ENCODE results near the gene TASP1.

The TASP1 gene

DNA sequence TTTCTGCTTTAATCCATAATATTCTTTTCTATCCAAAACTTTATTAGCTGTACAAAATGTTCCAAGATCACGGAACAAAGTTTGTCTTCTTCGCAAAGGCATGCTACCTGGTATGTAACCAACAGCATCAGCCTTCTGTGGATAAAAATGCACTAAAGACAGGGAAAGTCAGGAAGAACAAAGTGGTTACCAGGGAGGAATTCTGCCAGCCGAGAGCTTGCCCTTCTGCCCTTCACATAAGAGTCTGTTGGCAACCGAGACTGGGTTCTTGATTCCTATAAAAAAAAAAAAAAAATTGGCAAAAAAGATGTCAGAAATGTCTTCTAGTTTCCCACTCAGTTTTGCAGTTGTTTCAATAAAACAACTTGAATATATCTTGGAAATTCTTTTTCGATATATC lies 58.0 kb downstream of the TASP1 start:
- no peak overlapping the region for H3K27ac Mint-ChIP-seq
- H3K4me3 Mint-ChIP-seq, result no peak overlapping the region
- H3K4me1 Mint-ChIP-seq (ENCODE audit: low read depth), result no peaks in the 10 kb centered on the region
- no peaks in the 10 kb centered on the region for H3K27me3 Mint-ChIP-seq (ENCODE audit: low read depth)
- peaks cover 11% of the 10 kb centered on the region for H3K36me3 Mint-ChIP-seq (ENCODE audit: low read depth)
- DNase-seq (ENCODE audit: low spot score), result no peak
- peaks cover 8% of the 10 kb centered on the region for H3K9me3 Mint-ChIP-seq

DNA sequence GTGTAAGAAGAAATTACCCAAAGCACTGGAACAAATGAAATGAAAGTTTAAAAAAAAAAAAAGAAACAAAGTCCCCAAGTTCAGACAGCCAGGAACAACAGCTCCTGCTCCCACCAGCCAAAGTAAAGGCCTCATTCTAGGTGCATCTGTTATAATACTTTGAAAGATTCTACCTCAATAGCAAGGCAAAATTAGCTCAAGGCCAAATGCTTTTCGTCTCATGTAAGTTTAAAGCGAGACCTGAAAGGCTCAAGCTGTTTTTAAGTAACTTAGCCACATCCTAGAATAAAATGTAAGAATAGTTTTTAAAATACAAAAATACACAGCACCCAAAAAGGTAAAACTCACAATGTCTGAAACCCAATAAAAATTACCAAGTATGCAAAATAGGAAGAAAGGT lies 64.7 kb downstream of the TASP1 start:
- H3K27me3 Mint-ChIP-seq (ENCODE audit: low read depth), result no peaks in the 10 kb centered on the region
- H3K36me3 Mint-ChIP-seq (ENCODE audit: low read depth), result peaks cover 4% of the 10 kb centered on the region
- H3K4me1 Mint-ChIP-seq (ENCODE audit: low read depth), result no peaks in the 10 kb centered on the region
- no peak overlapping the region for H3K27ac Mint-ChIP-seq
- peaks cover 3% of the 10 kb centered on the region for H3K9me3 Mint-ChIP-seq
- no peak for DNase-seq (ENCODE audit: low spot score)
- H3K4me3 Mint-ChIP-seq, result no peak overlapping the region

DNA sequence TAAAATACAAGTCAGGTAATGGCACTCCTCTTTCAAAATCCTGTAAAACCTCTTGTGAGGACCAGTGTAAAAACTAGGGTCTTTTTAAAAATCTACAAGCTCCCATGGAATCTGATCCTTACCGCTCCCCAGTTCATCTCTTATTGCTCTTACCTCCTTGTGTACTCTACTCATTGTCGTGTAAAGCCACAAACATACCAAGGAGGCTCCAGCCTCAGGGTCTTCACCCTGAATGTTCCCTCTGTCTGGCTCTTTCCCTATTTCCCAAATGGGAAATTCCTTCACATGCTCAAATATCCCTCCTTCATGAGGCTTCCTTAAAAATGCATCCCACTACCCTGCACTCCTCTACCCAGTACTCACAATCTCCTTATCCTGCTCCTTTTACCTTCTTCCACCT lies 67.1 kb downstream of the TASP1 start:
- Mint-ChIP-seq H3K27ac (no peak overlapping the region), H3K4me3 (no peak overlapping the region), H3K36me3 (ENCODE audit: low read depth) (peaks cover 7% of the 10 kb centered on the region), H3K9me3 (peaks cover 3% of the 10 kb centered on the region), H3K4me1 (ENCODE audit: low read depth) (no peaks in the 10 kb centered on the region), H3K27me3 (ENCODE audit: low read depth) (no peaks in the 10 kb centered on the region)
- DNase-seq (ENCODE audit: low spot score), result no peak

DNA sequence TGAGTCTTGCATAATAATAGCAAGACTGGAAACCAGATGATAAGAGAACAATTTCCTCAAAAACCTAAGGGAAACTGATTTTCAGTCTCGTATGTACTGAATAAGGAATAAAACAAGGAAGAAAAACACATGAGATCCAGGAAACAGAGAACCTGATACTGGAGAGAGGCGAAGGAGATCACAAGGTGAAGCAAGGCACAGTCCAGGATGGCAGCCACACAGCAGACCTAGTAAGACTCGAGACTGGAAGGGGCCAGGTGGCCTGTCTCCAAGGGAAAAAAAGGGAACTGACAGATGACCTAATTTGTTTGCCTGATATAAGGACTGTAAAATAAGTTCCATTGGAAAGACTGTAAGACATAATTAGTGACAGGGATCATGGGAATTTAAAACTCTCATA lies 71.1 kb downstream of the TASP1 start:
- no peak for DNase-seq (ENCODE audit: low spot score)
- no peaks in the 10 kb centered on the region for H3K4me1 Mint-ChIP-seq (ENCODE audit: low read depth)
- H3K27me3 Mint-ChIP-seq (ENCODE audit: low read depth), result no peaks in the 10 kb centered on the region
- peaks cover 6% of the 10 kb centered on the region for H3K36me3 Mint-ChIP-seq (ENCODE audit: low read depth)
- no peak overlapping the region for H3K4me3 Mint-ChIP-seq
- H3K9me3 Mint-ChIP-seq, result no peaks in the 10 kb centered on the region
- no peak overlapping the region for H3K27ac Mint-ChIP-seq

DNA sequence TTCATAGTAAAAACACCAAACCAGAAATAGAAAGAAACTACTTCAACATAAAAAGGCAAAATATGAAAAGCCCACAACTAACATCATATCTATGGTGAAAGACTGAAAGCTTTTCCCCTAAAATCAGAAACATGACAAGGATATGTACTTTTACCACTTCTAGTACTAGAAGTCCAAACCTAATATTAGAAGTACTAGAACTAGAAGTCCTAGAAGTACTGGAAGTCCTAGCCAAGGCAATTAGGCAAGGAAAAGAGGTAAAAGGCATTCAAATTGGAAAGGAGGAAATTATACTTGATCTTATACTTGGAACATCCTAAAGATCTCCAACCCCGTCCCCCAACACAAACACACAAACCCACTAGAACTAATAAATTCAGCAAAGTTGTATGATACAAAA lies 74.9 kb downstream of the TASP1 start:
- Mint-ChIP-seq H3K4me1 (ENCODE audit: low read depth) (no peaks in the 10 kb centered on the region), H3K27ac (no peak overlapping the region), H3K4me3 (no peak overlapping the region), H3K36me3 (ENCODE audit: low read depth) (peaks cover 7% of the 10 kb centered on the region), H3K9me3 (no peaks in the 10 kb centered on the region), H3K27me3 (ENCODE audit: low read depth) (no peaks in the 10 kb centered on the region)
- no peak for DNase-seq (ENCODE audit: low spot score)

DNA sequence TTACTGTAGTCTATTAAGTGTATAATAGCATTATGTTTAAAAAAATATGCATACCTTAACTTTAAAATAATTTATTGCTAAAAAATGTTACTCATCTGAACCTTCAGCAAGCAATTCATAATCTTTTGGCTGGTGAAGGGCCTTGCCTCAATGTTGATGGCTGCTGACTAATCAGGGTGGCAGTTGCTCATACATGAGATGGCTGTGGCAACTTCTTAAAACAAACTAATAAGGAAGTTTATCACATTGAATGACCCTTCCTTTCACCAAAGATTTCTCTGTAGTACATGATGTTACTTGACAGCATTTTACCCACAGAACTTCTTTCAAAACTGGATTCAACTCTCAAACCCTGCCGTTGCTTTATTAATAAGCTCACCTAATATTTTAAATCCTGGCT lies 84.0 kb downstream of the TASP1 start:
- Mint-ChIP-seq H3K9me3 (no peaks in the 10 kb centered on the region), H3K4me1 (ENCODE audit: low read depth) (no peaks in the 10 kb centered on the region), H3K36me3 (ENCODE audit: low read depth) (peaks cover 6% of the 10 kb centered on the region), H3K4me3 (no peak overlapping the region), H3K27me3 (ENCODE audit: low read depth) (no peaks in the 10 kb centered on the region), H3K27ac (no peak overlapping the region)
- no peak for DNase-seq (ENCODE audit: low spot score)

DNA sequence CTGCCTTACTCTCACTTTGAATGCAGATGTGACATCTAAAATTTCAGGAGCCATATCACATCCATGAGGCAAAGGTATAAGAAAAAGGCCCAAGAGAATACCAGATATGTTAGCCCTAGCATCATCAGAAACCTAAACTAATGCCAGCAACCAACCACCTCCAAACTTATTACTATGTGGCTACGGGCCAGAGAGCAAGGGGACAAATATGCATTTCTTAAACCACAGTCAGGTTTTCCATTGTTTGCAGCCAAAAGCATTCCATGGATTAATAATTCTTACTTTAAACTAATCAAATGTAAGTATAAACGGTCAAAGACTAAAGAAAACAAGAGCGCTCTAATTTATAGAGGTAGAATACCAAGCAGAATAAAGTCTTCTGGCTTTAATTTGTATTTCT lies 84.7 kb downstream of the TASP1 start:
- Mint-ChIP-seq H3K4me1 (ENCODE audit: low read depth) (no peaks in the 10 kb centered on the region), H3K9me3 (no peaks in the 10 kb centered on the region), H3K36me3 (ENCODE audit: low read depth) (peaks cover 6% of the 10 kb centered on the region), H3K4me3 (no peak overlapping the region), H3K27ac (no peak overlapping the region), H3K27me3 (ENCODE audit: low read depth) (no peaks in the 10 kb centered on the region)
- DNase-seq (ENCODE audit: low spot score), result no peak

DNA sequence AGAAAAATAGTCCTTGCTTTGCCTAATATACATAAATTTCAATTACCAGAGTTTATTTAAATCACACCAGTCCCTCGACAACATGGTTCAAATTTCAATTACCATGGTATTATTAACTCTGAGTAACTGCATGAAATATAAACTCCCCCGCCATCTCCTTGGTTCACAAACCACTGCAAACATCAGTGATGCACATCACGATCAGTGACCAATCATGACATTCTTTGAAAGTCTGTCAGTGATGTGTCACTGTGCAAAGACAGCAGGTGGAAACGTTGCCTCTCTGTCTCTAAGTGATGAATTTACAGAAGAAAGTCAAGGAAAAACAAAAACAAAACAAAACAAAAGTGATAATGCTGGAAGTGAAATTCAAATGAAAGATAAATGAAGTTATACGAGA lies 86.7 kb downstream of the TASP1 start:
- no peak overlapping the region for H3K4me3 Mint-ChIP-seq
- DNase-seq (ENCODE audit: low spot score), result no peak

DNA sequence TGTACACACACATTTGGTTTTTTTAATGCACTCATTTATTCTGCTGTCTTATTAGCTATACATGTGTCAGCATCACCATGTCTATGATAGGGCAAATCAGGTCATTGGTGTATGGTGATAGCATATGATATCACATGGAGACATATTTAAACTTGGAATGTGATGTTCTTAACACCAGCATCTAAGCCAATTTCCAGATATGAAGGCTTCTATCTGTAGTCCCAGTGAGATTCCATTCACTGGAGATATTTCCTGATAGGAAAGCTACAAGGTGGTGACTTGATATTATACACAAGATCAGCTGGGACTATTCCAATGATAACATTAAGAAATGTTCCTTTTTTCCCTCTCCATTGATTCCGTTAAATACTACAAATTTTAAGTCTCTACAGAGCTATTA lies 89.3 kb downstream of the TASP1 start:
- H3K9me3 Mint-ChIP-seq, result no peaks in the 10 kb centered on the region
- H3K4me3 Mint-ChIP-seq, result no peak overlapping the region
- no peaks in the 10 kb centered on the region for H3K36me3 Mint-ChIP-seq (ENCODE audit: low read depth)
- no peak for DNase-seq (ENCODE audit: low spot score)
- no peak overlapping the region for H3K27ac Mint-ChIP-seq
- peaks cover 3% of the 10 kb centered on the region for H3K4me1 Mint-ChIP-seq (ENCODE audit: low read depth)
- no peaks in the 10 kb centered on the region for H3K27me3 Mint-ChIP-seq (ENCODE audit: low read depth)

More for the DNA sequence above, 86.7 kb downstream of the TASP1 start:
- Mint-ChIP-seq H3K27ac (no peak overlapping the region), H3K36me3 (ENCODE audit: low read depth) (peaks cover 5% of the 10 kb centered on the region), H3K4me1 (ENCODE audit: low read depth) (no peaks in the 10 kb centered on the region), H3K27me3 (ENCODE audit: low read depth) (no peaks in the 10 kb centered on the region), H3K9me3 (no peaks in the 10 kb centered on the region)

DNA sequence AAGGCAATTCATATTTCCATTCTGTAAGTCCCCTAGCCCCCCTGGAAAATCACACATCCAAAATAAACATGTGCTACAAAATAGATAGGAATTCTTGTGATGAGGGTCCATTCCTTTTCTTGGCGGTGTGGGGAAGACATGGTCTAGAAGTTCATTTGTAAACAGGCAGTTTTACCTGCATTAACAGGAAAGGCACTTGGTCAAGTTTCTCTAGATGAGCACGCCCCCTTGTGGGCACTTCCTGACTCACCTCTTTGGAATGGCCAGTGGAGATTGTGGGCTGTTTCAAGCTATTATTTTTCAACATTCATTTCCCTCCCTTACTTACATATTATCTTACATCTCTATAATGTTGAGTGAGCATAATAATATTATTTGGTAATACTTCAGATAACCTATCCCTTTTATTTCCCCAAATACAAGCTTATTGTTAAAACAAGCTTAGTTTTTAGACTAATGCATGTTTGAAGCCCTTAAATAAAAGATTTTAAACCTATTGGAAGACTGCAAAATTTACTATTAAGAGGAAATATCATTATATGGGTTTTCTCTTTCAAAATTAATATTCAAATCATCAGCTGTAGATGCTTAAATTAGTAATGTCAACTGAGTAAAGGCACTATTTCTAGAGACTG lies 92.1 kb downstream of the TASP1 start:
- Mint-ChIP-seq H3K27ac (no peak overlapping the region), H3K9me3 (no peaks in the 10 kb centered on the region), H3K36me3 (ENCODE audit: low read depth) (no peaks in the 10 kb centered on the region), H3K4me3 (no peak overlapping the region), H3K27me3 (ENCODE audit: low read depth) (no peaks in the 10 kb centered on the region), H3K4me1 (ENCODE audit: low read depth) (peaks cover 3% of the 10 kb centered on the region)
- DNase-seq (ENCODE audit: low spot score), result peak; percentile 60

DNA sequence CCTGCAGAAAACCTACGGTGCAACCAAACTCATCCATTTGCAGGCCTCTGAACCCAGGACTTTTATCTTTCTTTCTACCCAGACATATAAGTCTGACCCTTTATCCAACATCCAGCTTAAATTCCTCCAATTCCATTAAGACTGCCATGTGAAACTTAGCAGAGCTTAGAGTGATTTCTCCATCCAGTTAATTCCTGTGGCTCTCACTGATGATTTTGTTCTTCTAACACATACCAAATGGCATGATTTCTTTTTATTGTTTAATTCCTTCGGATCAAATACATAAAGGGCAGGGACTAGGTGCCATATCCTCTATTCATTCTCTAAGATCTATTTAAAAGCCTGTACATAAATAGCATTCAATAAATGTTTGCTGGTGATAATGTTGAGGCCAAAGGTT lies 92.9 kb downstream of the TASP1 start:
- H3K9me3 Mint-ChIP-seq, result no peaks in the 10 kb centered on the region
- H3K4me1 Mint-ChIP-seq (ENCODE audit: low read depth), result peaks cover 3% of the 10 kb centered on the region
- H3K27me3 Mint-ChIP-seq (ENCODE audit: low read depth), result no peaks in the 10 kb centered on the region
- DNase-seq (ENCODE audit: low spot score), result no peak
- no peak overlapping the region for H3K27ac Mint-ChIP-seq
- H3K36me3 Mint-ChIP-seq (ENCODE audit: low read depth), result no peaks in the 10 kb centered on the region
- no peak overlapping the region for H3K4me3 Mint-ChIP-seq

DNA sequence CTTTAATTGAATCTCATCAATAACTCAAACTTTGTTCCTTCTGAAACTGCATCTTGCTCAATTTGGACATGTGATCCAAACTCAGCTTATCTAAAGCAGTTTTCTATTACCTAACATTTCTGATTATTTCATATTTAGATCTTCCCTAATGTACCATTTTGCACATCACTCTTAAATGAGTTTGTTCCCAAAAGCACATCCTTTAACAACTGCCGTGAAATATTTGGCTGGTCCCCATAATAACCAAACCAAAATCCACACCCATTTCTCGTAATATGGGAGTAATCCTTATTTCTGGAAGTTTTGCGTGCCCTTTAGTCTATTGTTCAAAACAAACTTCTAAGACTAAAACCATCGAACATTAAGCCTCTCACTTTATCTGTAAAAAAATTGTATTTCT lies 94.9 kb downstream of the TASP1 start:
- Mint-ChIP-seq H3K36me3 (ENCODE audit: low read depth) (no peaks in the 10 kb centered on the region), H3K27me3 (ENCODE audit: low read depth) (no peaks in the 10 kb centered on the region), H3K27ac (no peak overlapping the region), H3K4me3 (no peak overlapping the region), H3K9me3 (no peaks in the 10 kb centered on the region), H3K4me1 (ENCODE audit: low read depth) (peaks cover 3% of the 10 kb centered on the region)
- no peak for DNase-seq (ENCODE audit: low spot score)

DNA sequence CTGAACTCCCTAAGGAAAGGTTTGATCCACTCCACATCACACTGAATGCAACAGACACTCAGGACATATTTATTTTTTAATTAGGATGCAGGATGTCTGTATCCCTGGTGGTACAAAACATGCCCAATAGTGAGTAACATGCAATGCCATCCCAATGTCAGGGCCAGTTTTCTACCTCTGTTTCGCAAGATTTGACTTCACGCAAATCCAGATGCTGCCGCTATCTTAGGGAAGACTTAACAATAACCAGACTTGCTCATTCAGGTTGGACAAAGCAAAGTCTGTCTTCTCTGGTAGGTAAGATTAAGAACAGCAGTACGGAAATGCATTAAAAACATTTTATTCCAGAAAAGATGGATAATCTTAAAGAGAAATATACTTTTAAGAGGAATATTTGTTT lies 103.1 kb downstream of the TASP1 start:
- Mint-ChIP-seq H3K36me3 (ENCODE audit: low read depth) (peaks cover 2% of the 10 kb centered on the region), H3K9me3 (no peaks in the 10 kb centered on the region), H3K27me3 (ENCODE audit: low read depth) (no peaks in the 10 kb centered on the region), H3K27ac (no peak overlapping the region), H3K4me1 (ENCODE audit: low read depth) (no peaks in the 10 kb centered on the region), H3K4me3 (no peak overlapping the region)
- DNase-seq (ENCODE audit: low spot score), result no peak

DNA sequence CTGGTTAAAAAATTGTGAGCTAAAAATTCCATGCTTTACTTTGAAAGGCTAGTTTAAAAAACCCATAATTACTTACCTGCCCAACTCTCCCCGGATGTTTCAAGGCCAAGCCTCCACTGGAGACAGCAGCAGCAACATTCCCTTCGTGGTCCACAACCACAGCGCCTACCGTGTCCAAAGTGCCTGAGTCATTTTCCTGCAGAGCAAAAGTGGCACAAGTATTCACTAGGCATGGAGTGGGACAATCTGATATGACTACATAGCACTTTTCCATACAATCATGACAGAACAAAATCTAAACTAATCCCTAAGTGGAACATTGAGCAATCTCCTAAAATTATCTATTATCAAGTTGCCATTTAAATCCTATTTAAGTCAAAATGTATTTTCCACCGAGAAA lies 104.8 kb downstream of the TASP1 start:
- no peaks in the 10 kb centered on the region for H3K27me3 Mint-ChIP-seq (ENCODE audit: low read depth)
- no peaks in the 10 kb centered on the region for H3K4me1 Mint-ChIP-seq (ENCODE audit: low read depth)
- H3K27ac Mint-ChIP-seq, result no peak overlapping the region
- H3K4me3 Mint-ChIP-seq, result no peak overlapping the region
- H3K9me3 Mint-ChIP-seq, result no peaks in the 10 kb centered on the region
- H3K36me3 Mint-ChIP-seq (ENCODE audit: low read depth), result peaks cover 2% of the 10 kb centered on the region
- DNase-seq (ENCODE audit: low spot score), result no peak

DNA sequence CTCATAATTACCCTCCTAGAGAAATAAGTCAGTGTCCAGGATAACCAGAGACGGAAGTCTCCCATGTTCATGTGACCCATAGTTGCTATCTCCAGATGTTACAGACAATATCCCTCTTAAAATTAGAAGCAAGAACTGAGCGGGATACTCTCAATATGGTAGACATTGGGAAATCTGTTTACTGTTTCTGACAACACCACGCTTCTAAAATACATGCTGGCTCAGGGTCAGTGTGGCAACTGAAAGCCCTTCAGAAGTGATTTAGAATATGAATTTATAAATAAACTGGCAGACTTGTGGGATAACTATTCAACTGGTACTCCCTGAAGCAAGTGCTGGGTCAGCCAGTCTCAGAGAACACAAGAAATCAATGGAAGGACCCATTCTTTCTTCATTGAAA lies 108.6 kb downstream of the TASP1 start:
- Mint-ChIP-seq H3K27ac (no peak overlapping the region), H3K4me3 (no peak overlapping the region), H3K36me3 (ENCODE audit: low read depth) (peaks cover 15% of the 10 kb centered on the region)

More for the DNA sequence above, 108.6 kb downstream of the TASP1 start:
- no peaks in the 10 kb centered on the region for H3K9me3 Mint-ChIP-seq
- DNase-seq (ENCODE audit: low spot score), result no peak
- peaks cover 3% of the 10 kb centered on the region for H3K4me1 Mint-ChIP-seq (ENCODE audit: low read depth)
- no peaks in the 10 kb centered on the region for H3K27me3 Mint-ChIP-seq (ENCODE audit: low read depth)
